ENCODE measurements around the gene MYRF.

- TF ChIP-seq CTCF (optimal IDR thresholded peaks at IDR 0.05 in 1 of 3, IDR thresholded peaks at IDR 0.05 in 1 of 3, conservative IDR thresholded peaks at IDR 0.05 in 1 of 3; ENCODE audit: extremely low read depth in 1 of 3, insufficient read depth in 2 of 3, low read length in 3 of 3) (no peak), EZH2 (IDR thresholded peaks at IDR 0.05; ENCODE audit: low read length) (no peak)
Measured at GRCh38 chr11:61832754-61833153, 80.3 kb downstream of the MYRF start.

Data from keratinocyte (primary cell).